HG03378 (cell line): Measurements from ENCODE around the gene ACVR1B.

ENCODE experiments used
- ATAC-seq: cut with Tn5 transposase; IDR thresholded peaks from one replicate; pipeline ENCODE4 v1.9.1; 2021; ENCODE audit warnings: mild to moderate bottlenecking, moderate library complexity; ENCODE audit not compliant: unreplicated experiment

Gene ACVR1B

DNA sequence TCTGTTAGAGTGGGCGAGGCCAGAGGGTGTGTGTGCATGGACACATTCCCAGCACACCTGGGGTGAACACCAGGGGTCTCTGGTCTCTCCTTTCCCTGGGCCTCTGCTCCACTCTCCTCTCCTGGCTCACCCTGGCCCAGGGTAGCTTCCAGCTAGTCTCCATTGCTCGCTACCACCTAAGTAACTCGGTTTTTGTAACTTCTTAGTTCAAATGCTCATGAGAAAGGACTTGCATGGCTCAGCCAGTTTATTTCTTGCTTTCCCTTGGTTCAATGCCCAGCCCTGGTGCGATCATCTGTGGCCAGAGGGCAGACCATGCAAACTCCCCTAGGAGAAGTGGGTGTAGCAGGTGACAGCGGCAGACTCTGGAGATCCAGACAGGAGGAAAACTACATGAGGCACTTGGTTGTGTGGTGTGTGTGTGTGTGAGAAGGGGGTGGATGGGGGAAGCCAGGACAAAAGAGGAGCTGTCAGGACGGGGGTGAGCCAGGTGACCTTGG, 8.9 kb upstream of the ACVR1B start:
- ATAC-seq: no peak

DNA sequence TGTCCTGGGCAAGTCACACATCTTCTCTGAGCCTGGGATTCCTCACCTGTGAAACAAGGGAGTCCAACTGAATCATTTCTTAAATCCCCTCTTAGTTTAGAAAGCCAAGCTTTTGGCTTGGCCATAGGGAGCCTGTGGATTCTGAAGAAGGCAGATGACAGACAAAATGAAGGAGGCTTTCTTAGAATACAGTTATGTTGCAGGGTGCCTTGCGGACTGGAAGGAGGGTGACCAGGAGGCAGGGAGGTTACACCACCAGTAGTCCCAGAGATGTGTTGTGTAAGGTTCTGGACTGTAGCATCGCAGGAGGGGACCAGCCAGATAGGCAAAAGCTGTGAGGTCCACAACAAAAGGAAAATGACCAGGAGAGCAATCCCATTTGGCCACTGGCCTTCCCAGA, 8.2 kb upstream of the ACVR1B start:
- ATAC-seq: no peak

DNA sequence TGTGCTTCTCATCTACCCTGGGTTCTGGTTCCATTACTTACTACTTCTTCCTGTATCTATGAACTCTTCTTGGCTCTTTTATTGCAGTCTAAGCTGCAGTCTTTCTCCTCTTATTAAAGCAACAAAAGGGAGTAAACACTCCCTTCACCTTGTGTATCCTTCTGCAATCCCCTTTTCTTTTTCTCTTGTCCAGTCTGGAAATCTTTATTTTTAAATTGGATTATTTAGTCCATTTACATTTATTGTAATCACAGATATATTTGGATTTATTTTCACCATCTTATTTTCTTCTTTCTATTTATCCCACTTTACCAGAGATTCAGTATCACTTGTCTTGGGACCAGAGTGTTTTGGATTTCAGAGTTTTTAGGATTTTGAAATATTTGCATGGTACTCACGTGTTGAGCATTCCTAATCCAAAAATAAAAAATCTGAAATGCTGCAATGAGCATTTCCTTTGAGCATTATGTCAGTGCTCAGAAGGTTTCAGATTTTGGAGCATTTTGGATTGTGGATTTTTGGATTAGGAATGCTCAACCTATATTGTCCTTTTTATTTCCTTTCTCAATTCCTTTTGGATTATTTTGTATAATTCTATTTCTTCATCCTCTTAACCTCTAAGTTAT, 6.8 kb upstream of the ACVR1B start:
- ATAC-seq: no peak

DNA sequence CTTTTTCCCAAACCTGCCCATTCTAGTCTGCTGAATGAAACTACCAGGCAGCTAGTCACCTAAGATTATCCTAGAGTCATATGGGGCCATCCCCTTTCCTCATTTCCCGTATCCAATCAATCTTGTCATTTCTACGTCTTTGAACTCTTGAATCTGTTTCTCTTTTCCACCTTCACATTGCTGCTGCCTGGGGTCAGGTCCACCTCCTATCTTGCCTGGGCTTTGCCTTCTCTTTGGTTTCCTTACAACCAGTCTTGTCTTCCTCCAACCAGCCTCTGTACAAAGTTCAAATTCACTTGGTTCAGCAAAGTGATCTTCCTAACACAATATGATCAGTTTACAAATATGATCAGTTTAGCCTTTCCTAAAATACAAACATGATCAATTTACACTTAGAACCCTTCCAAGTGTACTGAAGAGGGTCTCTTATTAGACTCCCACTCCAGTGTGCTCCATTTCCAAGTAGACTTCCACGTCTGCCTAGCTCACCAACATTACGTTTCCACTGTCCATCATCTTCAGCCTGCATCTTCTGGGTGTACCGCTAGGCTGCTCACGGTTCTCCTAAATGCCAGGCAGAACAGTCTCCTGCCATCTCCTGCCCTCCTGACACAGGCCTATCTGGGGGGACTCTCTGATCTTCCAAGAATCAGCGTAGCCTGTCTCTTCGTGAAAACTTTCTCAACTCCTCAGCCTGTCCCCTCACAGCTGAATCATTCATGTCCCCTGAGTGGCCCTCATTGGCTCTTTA, 4.1 kb upstream of the ACVR1B start:
- ATAC-seq: no peak

DNA sequence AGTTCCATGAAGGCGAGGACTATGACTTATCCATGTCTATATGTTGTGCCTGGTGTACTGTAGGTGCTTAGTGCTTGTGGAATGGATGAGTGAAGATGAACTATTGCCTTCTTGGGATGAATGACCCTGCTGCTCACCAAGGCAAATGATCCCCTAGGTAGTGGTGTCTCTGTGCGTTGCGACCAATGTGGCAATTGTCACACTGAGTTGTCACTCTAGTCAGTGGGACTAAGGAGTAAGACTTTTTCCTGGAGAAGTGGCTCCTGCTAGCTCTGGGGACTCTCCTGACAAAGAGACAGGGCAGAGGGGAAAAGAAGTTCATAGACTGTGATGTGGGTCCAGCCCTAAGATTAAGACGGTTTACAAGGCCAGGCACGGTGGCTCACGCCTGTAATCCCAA, 3.4 kb upstream of the ACVR1B start:
- no peak for ATAC-seq

DNA sequence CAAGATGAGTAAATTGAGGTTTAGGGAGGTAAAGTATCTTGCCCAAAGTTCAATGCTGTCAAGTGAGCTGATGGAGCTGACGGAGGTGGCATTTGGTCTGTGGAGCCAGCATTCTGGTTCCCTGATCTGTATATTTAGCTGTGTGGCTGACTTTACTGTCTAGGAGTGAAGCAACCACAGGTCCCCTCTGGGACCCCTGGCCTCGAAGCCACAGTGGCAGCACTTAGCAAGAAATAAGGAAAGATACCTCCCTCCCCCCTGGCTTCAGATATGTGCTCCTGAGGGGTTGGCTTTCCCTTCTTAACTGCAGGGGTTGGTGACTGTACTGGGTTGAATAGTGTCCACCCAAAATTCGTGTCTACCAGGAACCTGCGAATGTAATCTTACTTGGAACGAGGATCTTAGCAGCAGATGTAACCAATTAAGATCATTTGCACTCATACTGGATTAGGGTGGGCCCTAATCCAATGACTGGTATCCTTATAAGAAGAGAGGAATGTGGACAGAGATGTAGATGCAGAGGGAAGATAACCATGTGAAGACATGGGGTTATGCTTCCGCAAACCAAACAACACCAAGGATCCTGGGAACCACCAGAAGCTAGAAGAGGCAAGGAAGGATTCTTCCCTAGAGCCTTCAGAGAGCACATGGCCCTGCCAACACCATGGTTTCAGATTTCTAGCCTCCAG, 2.0 kb upstream of the ACVR1B start:
- ATAC-seq: no peak

DNA sequence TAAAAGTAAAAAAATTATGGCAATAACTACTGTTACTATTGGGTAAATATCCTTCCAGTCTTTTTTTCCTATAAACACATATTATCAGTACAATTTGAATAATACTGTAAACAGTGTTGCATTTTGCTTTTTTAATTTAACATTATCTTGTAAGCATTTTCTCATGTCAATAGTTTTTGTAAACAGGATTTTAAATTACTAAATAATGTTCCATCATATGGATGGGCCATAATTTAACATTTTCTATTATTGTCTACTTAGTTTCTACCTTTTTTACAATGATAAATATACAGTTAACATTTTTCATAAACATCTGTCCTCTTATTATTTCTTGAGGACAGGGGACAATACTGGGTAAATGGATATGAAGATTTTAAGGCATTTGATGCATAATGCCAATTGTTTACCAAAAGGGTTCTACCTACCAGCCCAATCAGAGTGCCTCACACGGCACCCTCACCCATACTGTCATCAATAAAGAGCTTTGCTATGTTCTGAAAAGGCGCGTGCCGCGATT, 759 bp upstream of the ACVR1B start:
- no peak for ATAC-seq

DNA sequence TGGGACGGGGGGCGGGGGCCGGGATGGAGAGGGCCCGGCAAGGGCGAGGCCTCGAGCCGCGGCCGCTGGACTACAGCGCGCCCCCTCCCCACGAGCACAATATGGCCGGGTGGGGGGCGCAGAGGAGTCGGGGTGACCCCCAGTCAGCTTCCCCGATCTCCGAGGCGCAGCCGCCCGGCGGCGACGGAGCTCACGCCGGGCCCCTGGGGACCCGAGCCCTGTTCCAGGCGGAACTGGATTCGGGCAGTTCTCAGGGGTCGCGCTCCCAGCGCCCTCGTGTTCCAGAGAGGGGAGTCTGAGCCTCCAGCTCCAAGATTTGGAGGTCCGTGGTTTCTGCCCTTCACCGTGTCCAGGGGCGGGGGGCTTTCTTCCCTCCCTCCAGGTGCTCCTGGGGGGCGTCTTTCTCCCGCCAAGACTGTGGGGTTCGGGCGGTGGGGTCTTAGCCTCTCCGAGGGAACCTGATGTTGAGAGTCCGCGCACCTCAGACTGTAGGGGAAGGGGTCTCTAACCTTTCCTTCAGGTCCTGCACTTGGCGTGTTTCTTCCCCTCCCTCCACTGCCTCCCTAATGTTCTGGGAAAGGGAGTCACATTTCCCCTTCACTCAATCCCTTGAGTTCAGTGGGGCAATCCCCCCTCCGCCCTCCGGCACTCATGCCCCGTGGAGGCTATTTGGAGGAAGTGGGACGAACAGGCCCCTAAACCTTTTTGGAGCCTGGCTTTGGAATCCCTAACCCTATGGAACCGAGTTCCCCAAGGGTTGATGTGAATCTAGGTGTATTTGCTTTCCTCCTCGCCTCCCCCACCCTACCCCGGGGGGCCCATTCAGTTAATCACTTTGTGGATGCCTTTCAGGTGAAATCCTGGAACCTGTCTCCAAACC, 584 bp downstream of the ACVR1B start:
- no peak for ATAC-seq

DNA sequence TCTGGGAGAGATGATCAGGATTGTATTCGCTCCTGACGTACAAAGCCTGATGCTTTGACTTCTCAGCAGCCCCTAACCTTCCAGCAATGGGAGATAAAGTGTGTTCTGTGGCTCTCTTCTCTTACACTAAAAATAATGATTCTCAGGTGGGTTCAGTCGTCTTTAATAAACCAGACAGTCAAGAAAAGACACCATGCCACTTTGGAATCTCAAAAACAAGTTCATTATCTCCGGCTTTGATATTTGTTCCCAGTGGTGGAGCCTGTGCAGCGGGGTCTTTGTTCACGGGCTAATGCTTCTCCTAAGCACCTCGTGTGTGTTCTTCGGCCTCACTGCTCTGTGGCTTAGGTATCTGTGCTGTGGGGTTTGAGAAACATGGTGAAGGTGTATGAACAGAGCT, 1.6 kb downstream of the ACVR1B start:
- no peak for ATAC-seq

DNA sequence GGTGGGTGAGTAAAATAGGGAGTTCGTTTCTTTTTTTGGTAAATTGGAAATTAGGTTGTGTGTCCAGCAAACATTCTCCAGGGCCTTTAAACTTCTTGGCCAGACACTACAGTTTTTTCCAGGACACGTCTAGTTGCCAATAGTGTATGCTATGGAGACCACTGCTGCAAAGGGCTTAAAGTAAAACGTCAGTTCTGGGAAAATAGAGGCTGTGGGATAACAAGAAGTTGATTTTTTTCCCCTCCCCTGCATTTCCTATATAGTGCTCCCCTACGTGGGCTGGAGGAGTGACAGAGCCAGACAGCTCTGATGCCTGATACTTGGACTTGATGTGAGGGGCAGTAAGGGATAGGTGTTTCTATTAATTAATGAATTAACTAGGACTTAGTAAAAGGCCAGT, 2.4 kb downstream of the ACVR1B start:
- ATAC-seq: no peak

DNA sequence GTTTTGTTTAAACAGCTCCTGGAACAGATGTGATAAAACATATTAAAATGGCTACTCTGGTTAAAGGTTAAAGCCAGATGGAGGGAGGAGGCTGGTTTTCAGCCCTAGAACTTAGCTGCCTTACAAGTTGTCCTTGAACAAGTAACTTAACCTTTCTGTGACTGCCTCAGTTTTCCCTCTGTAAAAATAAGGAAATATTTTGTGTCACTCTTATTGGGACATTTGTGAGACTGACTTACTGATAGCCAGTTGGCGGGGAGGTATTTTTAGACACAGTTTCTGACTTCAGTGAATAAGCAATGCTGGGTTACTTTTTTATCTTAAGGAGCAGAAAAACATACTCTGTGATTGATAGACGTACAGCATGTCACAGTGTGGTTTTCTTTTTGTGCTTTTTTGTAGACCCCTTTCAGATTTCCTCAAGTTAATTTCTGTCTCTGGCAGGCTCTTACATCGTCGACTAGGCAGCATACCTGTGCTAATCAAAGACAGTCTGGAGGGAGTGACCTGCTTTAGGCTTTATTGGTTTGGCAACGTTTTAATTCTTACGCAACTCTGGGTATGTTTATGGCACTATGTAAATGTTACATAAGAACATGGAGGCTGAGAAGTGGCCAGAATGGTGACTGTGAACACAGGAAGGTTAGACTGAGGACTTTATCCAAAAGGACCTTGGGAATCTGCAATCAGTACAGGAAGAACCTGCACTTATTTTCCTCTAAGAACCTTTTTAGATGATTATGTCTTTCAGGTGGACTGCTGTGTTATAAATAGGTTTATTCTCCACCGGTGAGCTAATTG, 3.3 kb downstream of the ACVR1B start:
- no peak for ATAC-seq

DNA sequence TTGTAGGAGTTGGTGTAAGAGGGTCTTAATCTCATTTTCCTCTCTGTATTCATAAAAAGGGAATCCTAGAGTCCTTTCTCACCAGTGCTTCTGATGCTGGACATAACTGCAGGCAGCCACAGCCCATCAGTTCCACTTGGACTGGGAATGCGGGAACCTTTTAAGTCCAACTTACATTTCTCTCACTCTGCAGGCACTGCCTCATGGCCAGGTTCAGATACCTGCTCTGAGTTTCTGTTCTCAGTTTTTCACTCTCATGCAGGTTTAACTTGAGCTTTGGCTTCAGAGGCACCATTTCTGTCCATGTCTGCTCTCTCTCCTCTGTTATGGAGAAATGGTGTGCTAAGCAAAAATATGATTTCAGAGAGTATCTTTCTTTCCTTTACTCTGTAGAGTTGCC, 4.2 kb downstream of the ACVR1B start:
- ATAC-seq: no peak

DNA sequence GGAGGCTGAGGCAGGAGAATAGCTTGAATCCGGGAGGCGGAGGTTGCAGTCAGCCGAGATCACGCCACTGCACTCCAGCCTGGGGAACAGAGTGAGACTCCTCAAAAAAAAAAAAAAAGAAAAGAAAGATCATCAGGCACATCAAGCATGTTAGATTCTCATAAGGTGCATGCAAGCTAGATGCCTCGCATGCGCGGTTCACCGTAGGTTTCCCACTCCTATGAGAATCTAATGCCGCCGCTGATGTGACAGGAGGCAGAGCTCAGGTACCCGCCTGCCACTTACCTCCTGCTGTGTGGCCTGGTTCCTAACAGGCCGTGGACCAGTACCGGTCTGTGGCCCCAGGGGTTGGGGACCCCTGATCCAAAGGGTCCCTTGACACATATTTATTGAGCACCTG, 7.0 kb downstream of the ACVR1B start:
- no peak for ATAC-seq

DNA sequence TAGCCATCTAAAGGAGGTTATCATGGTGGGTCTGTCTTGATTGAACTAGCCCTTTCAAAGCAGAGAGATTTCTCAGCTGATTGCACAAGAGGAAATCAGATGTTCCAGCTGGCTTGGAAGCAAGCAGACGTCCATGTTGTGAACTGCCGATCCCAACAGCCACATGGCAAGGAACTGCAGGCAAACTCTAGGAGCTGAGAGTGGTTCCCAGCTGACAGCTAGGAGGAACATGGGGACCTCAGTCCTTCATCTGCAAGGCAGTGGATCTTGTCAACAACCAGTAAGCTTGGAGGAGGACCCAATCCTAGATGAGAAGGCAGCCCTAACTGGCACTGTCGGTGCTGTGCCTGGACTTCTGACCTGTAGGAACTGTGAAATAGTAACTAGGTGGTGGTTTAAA, 7.7 kb downstream of the ACVR1B start:
- ATAC-seq: no peak

DNA sequence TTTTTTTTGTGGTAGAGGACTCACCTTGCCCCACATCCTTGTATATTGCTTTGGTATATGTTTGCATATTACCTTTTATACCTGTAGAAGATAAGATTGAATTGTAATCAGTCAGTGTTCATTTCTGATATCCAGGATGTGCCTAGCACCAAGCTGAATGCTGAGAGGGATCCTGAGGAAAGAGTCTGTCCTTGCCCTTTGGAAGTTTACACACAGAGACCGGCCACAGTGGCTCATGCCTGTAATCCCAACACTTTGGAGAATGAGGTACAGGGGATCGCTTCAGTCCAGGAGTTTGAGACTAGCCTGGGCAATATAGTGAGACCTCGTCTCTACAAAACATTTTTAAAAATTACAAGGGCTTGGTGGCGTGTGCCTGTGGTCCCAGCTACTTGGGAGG, 8.4 kb downstream of the ACVR1B start:
- no peak for ATAC-seq

DNA sequence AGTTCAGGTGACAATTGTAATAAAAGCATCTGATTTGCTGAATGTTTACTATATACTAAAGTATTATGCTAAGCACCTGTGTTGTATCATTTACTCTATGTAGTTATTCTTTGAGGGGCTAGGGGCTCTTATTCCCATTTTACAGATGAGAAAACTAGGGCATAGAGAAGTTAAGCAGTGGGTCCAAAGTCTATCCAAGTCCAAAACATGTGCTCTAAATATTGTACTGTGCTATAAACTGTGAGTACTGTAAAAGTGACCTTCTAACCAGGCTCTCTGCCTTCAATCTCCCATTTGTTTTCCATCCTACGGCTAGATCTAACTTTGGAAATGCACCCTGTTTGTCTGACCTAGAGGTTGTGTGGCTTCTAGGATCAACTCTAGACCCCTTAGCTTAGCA, 9.0 kb downstream of the ACVR1B start:
- no peak for ATAC-seq

DNA sequence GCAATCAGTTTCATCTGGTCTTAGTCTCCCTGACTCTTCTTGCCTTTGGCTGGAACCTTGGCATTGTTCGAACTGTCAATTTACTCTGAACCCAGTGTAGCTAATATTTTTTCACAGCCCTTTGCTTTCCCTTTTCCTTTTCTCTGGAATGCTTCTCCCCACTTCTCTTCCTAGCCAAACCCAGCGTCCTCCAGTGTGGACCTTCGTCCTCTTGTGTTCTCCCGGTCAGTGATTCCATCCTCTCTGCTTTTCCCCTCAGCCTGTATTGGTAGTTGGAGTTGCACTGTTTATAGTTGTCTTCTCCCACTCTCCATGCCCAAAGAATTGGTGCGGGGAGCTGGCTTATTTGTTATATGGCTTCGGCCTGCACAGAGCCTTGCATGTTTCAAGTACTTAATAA, 9.4 kb downstream of the ACVR1B start:
- ATAC-seq: no peak

DNA sequence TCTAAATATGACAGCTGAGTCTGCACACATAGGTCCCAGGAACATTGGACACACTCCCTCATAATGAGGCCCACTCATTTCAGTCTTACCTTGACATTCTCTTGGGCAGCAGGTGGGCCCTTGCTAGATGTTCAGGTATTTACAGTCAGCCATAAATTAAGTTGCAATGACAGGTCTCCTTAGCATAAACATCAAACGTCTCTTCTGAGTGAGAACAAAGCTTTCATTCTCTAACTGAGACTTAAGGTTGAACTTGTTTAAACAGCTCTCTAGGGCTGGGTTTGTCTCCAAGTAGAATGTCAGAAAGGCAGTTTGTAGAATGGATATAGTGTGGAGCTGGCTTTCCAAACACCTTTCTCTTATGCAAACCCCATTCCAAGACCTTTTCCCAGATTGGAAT, 10.3 kb downstream of the ACVR1B start:
- ATAC-seq: no peak

DNA sequence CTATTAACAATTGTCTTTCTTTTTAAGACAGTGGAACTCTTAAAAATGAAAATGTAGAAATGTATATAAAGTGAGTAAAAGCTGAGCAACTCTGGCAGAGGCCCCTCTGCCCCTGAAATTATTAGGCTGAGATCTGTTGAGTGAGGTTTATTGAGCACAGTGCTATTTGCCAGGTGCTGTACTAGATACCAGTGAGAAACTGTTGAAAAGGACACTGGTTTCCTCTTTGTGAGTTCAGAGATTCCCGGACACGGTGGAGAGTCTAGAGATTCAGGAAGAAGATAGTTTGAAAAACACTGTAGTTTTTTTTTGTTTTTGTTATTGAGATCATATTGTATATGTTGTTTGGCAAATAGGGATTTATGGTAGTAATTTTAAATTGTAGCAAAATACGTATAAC, 11.2 kb downstream of the ACVR1B start:
- ATAC-seq: no peak

DNA sequence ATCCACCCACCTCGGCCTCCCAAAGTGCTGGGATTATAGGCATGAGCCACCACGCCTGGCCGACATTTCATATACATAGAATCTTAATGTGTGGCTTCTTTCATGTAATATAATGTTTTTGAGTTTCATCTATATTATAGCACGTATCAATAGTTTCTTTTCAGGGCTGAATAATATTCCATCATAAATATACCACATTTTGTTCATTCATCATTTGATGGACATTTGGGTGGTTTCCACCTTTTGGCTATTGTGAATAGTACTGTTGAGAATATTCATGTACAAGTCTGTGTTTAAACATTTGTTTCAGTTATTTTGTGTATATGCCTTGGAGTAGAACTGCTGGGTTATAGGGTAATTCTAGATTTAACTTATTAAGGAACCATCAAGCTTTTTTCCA, 12.0 kb downstream of the ACVR1B start:
- ATAC-seq: no peak
